ENCODE data around the gene IGSF8. TPM values are rescaled to one million over a fixed set of nuclear protein-coding genes. Genes with fewer than 3 reads are reported as not detected.
A peak's percentile ranks its signal among the peaks of the same experiment; 100 is the strongest.

Gene IGSF8
- total and polyA plus RNA-seq, 12 donors, result 9.7 to 42.9 (median 24.1) TPM

- WGBS, 4 donors, result 14 to 23% (median 18%) methylated on average over 6 to 8 of the region's 8 CpGs
- no peak overlapping the region for H3K27ac ChIP-seq
Observed at GRCh38 chr1:160078512-160079195, 19.8 kb downstream of the IGSF8 start.

GRCh38 chr1:160077486-160077885 is 20.9 kb downstream of the IGSF8 start:
- peak in 1 of 7 donors; percentile 26 for DNase-seq
- intact Hi-C loops (cut with DNase I), result no loop called here
- no peaks in the 10 kb centered on the region for H3K4me1 ChIP-seq (replicated peaks in 1 of 2)
- TF ChIP-seq POLR2A (IDR thresholded peaks at IDR 0.05) (no peak), CTCF (IDR thresholded peaks at IDR 0.05) (no peak)
- no peaks in the 10 kb centered on the region for H3K9me3 ChIP-seq (replicated peaks in 1 of 3)
- H3K27ac ChIP-seq, result no peak overlapping the region
- H3K4me3 ChIP-seq, result no peak overlapping the region
- no peaks in the 10 kb centered on the region for H3K36me3 ChIP-seq (replicated peaks in 1 of 2)
- H3K27me3 ChIP-seq, result peaks cover 24% of the 10 kb centered on the region

More at GRCh38 chr1:160078512-160079195, 19.8 kb downstream of the IGSF8 start:
- TF ChIP-seq POLR2A (IDR thresholded peaks at IDR 0.05), result no peak
- TF ChIP-seq CTCF (IDR thresholded peaks at IDR 0.05), result peak; percentile 32 to 63 (median 58)
- Histone ChIP-seq H3K9me3 (replicated peaks in 1 of 3) (no peaks in the 10 kb centered on the region), H3K4me3 (no peak overlapping the region), H3K36me3 (replicated peaks in 1 of 2) (no peaks in the 10 kb centered on the region), H3K4me1 (replicated peaks in 1 of 2) (no peaks in the 10 kb centered on the region), H3K27me3 (peaks cover 34% of the 10 kb centered on the region)
- intact Hi-C loops (cut with DNase I), result no loop called here
- DNase-seq, result peak in 5 of 7 donors; percentile 40 to 68 (median 60)

- peaks cover 14% of the 10 kb centered on the region for H3K27me3 ChIP-seq
Observed at GRCh38 chr1:160076295-160076694, 22.1 kb downstream of the IGSF8 start.

GRCh38 chr1:160075836-160076235 is 22.6 kb downstream of the IGSF8 start:
- intact Hi-C loops (cut with DNase I), result no loop called here
- no peak for TF ChIP-seq CTCF (IDR thresholded peaks at IDR 0.05)
- no peak for TF ChIP-seq POLR2A (IDR thresholded peaks at IDR 0.05)
- peaks cover 13% of the 10 kb centered on the region for H3K27me3 ChIP-seq
- no peaks in the 10 kb centered on the region for H3K9me3 ChIP-seq (replicated peaks in 1 of 3)
- DNase-seq, result no peak
- H3K4me1 ChIP-seq (replicated peaks in 1 of 2), result peaks cover 0 to 1% of the 10 kb centered on the region in 2 donors
- H3K4me3 ChIP-seq, result no peak overlapping the region
- H3K36me3 ChIP-seq (replicated peaks in 1 of 2), result no peaks in the 10 kb centered on the region
- H3K27ac ChIP-seq, result no peak overlapping the region
- WGBS, 4 donors, result 34 to 58% (median 53%) methylated on average over 2 of the region's 2 CpGs

More at GRCh38 chr1:160076295-160076694, 22.1 kb downstream of the IGSF8 start:
- DNase-seq, result no peak
- H3K4me3 ChIP-seq, result no peak overlapping the region
- no peak for TF ChIP-seq CTCF (IDR thresholded peaks at IDR 0.05)
- TF ChIP-seq POLR2A (IDR thresholded peaks at IDR 0.05), result no peak
- no peaks in the 10 kb centered on the region for H3K9me3 ChIP-seq (replicated peaks in 1 of 3)
- no peaks in the 10 kb centered on the region for H3K4me1 ChIP-seq (replicated peaks in 1 of 2)
- no peaks in the 10 kb centered on the region for H3K36me3 ChIP-seq (replicated peaks in 1 of 2)
- H3K27ac ChIP-seq, result no peak overlapping the region
- 60 to 84% (median 79%) methylated on average over 3 of the region's 3 CpGs for WGBS, 4 donors
- intact Hi-C loops (cut with DNase I), result no loop called here
